SKM-1 treated with dmso at 0.1 percent for 144 hours (cell line): ENCODE measurements around the gene ERC2.
A peak's percentile ranks its signal among the peaks of the same experiment; 100 is the strongest.

Source experiments
- DNase-seq: peaks from one replicate; lab custom pipeline; 2025; ENCODE audit not compliant: unreplicated experiment; lab: John Stamatoyannopoulos, UW

Gene ERC2

GRCh38 chr3:56260262-56260661 is 208.0 kb downstream of the ERC2 start:
- DNase-seq: no peak

GRCh38 chr3:56257826-56258225 is 210.4 kb downstream of the ERC2 start:
- no peak for DNase-seq

GRCh38 chr3:56254835-56255234 is 213.4 kb downstream of the ERC2 start:
- DNase-seq: no peak

GRCh38 chr3:56253941-56254665 is 214.2 kb downstream of the ERC2 start:
- no peak for DNase-seq

GRCh38 chr3:56251343-56251945 is 216.8 kb downstream of the ERC2 start:
- peak; percentile 33 for DNase-seq

GRCh38 chr3:56248021-56248420 is 220.2 kb downstream of the ERC2 start:
- no peak for DNase-seq

GRCh38 chr3:56238299-56238698 is 230.0 kb downstream of the ERC2 start:
- DNase-seq: no peak

- DNase-seq: no peak
Measured at GRCh38 chr3:56233742-56234141, 234.5 kb downstream of the ERC2 start.

- DNase-seq: no peak
Measured at GRCh38 chr3:56229311-56229710, 239.0 kb downstream of the ERC2 start.

GRCh38 chr3:56222866-56223265 is 245.4 kb downstream of the ERC2 start:
- no peak for DNase-seq

GRCh38 chr3:56219894-56220805 is 248.1 kb downstream of the ERC2 start:
- no peak for DNase-seq

GRCh38 chr3:56209982-56210751 is 258.1 kb downstream of the ERC2 start:
- no peak for DNase-seq

GRCh38 chr3:56207922-56208321 is 260.3 kb downstream of the ERC2 start:
- DNase-seq: no peak

- no peak for DNase-seq
Measured at GRCh38 chr3:56205406-56205805, 262.9 kb downstream of the ERC2 start.

GRCh38 chr3:56202997-56203396 is 265.3 kb downstream of the ERC2 start:
- no peak for DNase-seq

GRCh38 chr3:56201407-56201806 is 266.9 kb downstream of the ERC2 start:
- DNase-seq: no peak

- no peak for DNase-seq
Measured at GRCh38 chr3:56200251-56200650, 268.0 kb downstream of the ERC2 start.

GRCh38 chr3:56197991-56198390 is 270.3 kb downstream of the ERC2 start:
- DNase-seq: peak; percentile 53

- DNase-seq: peak; percentile 21
Measured at GRCh38 chr3:56197259-56197965, 270.9 kb downstream of the ERC2 start.

- no peak for DNase-seq
Measured at GRCh38 chr3:56196700-56197099, 271.6 kb downstream of the ERC2 start.
